Measurements from ENCODE around the gene BCOR.

GRCh38 chrX:40010550-40011321, 87.0 kb downstream of the BCOR start:
- no peak for TF ChIP-seq CTCF (IDR thresholded peaks at IDR 0.05)
- TF ChIP-seq POLR2AphosphoS5 (IDR thresholded peaks at IDR 0.05): no peak
- no peak for TF ChIP-seq POLR2A (IDR thresholded peaks at IDR 0.05)

All from breast epithelium (tissue), 3 donors.